ENCODE results near the gene TCOF1.
"Not testable (repeated sequence)": the region's sequence is repeated elsewhere in the genome, so short reads cannot be mapped to it uniquely, and the experiment has no call there.

The TCOF1 gene

GRCh38 chr5:150406103-150406722, 48.7 kb downstream of the TCOF1 start:
- no peak for DNase-seq

GRCh38 chr5:150406723-150407095, 49.2 kb downstream of the TCOF1 start:
- no peak for DNase-seq

- no peak for DNase-seq
Observed at GRCh38 chr5:150407096-150407720, 49.7 kb downstream of the TCOF1 start.

GRCh38 chr5:150408231-150408943, 50.9 kb downstream of the TCOF1 start:
- no peak for DNase-seq

- peak; percentile 72 for DNase-seq
Observed at GRCh38 chr5:150409638-150410523, 52.4 kb downstream of the TCOF1 start.

GRCh38 chr5:150410524-150411244, 53.2 kb downstream of the TCOF1 start:
- DNase-seq: no peak

- peak; percentile 82 for DNase-seq
Observed at GRCh38 chr5:150411245-150411979, 53.9 kb downstream of the TCOF1 start.

GRCh38 chr5:150412319-150413175, 55.0 kb downstream of the TCOF1 start, which contains the start of gene CD74:
Gene CD74 (minus strand): TSS chr5:150412910. CDS start chr5:150412749, 161 bp downstream.
- peak; percentile 94 for DNase-seq

GRCh38 chr5:150413176-150413901, 55.8 kb downstream of the TCOF1 start:
- no peak for DNase-seq

GRCh38 chr5:150413902-150414790, 56.6 kb downstream of the TCOF1 start:
- DNase-seq: not testable (repeated sequence)

GRCh38 chr5:150419630-150420270, 62.3 kb downstream of the TCOF1 start:
- DNase-seq: no peak

- DNase-seq: no peak
Observed at GRCh38 chr5:150422075-150422474, 64.6 kb downstream of the TCOF1 start.

- DNase-seq: no peak
Observed at GRCh38 chr5:150422758-150423157, 65.3 kb downstream of the TCOF1 start.

- DNase-seq: not testable (repeated sequence)
Observed at GRCh38 chr5:150426165-150426564, 68.7 kb downstream of the TCOF1 start.

GRCh38 chr5:150428106-150428876, 70.8 kb downstream of the TCOF1 start:
- DNase-seq: no peak

- DNase-seq: no peak
Observed at GRCh38 chr5:150428978-150429377, 71.5 kb downstream of the TCOF1 start.

- no peak for DNase-seq
Observed at GRCh38 chr5:150429410-150429873, 71.9 kb downstream of the TCOF1 start.
